ENCODE results near the gene FFAR2.
"Not testable (repeated sequence)": the region's sequence is repeated elsewhere in the genome, so short reads cannot be mapped to it uniquely, and the experiment has no call there.

FFAR2 gene

GRCh38 chr19:35455616-35456201, 7.7 kb downstream of the FFAR2 start:
- no peak for DNase-seq (ENCODE audit: low read depth, low spot score)

DNA sequence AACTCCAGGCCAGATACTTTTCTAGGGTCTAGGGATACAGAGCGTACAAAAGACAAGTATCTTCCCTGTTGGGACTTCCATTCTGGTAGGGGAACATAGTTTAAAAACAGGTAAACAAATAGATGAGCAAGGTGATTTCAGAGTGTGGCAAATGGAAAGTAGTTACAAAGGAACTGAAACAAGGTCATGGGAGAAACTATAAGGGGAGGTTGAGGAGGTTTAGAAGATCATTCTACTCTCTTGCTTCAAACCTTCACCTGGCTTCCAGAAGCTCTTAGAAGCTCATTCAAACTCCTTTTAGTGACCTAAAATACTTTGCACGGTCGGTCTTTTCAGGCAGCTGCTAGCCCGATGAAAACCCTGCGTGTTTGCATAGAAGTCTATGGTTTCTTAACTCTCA, 9.1 kb downstream of the FFAR2 start:
- DNase-seq (ENCODE audit: low read depth, low spot score): no peak

DNA sequence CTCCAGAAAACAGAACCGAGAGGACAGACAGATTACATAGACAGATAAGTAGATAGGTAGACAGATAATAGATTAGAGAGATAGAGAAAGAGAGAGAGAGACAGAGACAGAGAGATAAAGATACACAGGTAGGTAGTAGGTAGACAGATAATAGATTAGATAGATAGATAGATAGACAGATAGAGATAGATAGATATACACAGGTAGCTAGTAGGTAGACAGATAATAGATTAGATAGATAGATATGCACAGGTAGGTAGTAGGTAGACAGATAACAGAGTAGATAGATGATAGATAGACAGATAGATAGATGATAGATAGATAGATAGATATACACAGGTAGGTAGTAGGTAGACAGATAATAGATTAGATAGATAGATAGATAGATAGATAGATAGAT, 10.1 kb downstream of the FFAR2 start:
- no peak for DNase-seq (ENCODE audit: low read depth, low spot score)

- no peak for DNase-seq (ENCODE audit: low read depth, low spot score)
Observed at GRCh38 chr19:35458731-35459391, 10.8 kb downstream of the FFAR2 start.

DNA sequence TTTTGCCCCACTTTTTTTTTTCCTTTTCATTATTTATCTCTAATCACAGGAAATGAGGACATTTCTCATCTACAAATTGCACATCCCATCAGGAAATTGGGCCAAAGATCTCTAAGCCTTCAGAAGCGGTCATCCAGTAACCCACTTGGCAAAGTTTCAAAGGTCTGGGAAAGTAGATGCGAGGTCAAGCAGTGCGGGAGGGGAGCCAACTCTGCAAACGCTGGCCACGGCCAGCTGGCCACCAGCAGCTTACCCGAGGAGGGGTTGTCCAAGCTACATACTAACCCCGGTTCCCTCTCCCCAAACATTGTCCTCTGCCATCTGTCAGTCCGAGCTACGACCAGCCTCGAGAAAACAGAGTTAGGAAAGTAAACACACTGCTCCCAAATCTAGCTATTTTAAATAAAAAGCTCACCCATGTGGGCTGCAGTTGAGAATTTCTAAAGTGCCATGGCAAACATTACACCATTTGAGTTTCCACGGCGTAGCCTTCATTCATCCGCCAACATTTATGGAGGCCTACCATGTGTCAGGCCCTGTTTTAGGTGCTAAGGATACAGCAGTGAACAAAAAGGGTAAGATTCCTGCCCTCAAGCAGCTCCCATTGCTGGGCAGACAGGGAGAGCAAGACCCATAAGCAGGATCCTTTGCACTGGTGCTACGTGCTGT, 11.5 kb downstream of the FFAR2 start:
- no peak for DNase-seq (ENCODE audit: low read depth, low spot score)

DNA sequence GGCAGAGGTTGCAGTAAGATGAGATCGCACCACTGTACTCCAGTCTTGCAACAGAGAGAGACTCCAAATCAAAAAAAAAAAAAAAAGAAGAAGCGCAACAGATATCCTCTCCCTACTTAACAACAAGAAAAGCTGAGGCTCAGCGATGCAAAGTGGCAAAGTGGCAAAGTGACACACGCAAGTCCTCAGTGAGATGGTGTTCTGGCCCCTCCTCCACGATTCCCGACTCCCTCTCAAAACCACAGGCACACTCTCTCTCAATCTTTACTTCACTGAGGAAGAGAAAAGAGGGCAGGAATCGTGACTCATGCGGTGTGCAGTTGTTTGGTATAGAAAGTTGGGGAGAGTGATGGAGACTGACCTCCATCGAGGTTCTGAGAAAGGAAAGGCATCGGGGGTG, 12.6 kb downstream of the FFAR2 start:
- DNase-seq (ENCODE audit: low read depth, low spot score): no peak

DNA sequence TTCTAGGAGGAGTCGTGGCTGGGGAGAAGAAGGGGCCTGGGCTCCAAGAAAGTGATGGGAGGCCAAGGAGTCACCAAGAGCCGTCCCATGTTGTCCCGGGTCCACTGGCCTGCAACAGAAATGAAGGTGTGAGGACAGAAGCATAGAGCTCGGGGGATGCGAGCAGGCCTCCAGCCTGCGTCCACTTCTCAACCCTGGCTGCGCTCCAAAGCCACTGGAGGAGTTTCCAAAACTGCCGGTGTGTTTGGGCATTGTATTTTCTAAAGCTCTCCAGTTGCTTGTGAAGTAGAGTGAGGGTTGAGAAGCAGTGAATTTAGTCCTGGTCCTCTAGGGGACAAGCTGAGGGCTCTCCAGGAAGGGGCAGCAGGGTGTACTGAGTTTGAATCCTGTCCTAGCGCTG, 13.0 kb downstream of the FFAR2 start:
- no peak for DNase-seq (ENCODE audit: low read depth, low spot score)

GRCh38 chr19:35461788-35462187, 13.7 kb downstream of the FFAR2 start:
- DNase-seq (ENCODE audit: low read depth, low spot score): not testable (repeated sequence)

DNA sequence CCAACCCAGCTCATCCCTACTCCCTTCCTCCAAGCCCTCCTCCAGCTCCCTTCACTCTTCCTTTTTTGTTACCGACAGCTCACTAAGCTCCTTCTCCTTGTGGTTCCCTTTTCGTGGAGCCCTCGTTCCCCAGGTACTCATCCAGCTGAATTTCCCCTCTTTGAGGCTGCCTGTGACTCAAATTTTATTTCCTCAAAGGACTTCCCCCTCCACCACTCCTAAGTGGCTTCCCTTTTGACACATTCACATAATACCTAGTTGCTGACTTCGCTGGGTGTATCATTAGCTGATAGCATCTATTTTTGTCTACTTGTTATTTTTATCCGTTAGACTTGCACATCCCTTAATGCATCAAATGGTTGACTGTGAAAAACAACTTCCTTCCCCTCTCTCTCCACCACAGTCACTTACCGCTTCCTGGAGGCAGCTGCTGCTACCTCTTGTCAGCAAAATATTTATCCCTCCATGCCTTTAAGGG, 14.5 kb downstream of the FFAR2 start:
- DNase-seq (ENCODE audit: low read depth, low spot score): no peak

- DNase-seq (ENCODE audit: low read depth, low spot score): not testable (repeated sequence)
Observed at GRCh38 chr19:35462956-35463355, 14.9 kb downstream of the FFAR2 start.

DNA sequence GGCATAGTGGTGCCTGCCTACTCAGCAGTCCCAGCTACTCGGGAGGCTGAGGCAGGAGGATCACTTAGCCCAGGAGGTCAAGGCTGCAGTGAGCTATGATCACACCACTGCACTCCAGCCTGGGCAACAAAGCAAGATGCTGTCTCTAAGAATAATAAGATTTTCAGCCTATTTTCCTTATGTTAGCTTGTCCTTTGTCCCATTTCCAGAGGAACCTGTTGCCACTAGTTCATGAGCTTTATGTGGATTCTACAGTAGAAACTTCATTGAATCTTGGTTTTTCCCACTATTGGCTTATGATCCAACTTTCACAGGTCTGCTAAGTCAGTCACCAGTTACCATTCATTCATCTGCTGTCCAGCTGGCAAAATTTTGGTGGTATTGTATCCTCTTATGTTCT, 18.2 kb downstream of the FFAR2 start:
- no peak for DNase-seq (ENCODE audit: low read depth, low spot score)

DNA sequence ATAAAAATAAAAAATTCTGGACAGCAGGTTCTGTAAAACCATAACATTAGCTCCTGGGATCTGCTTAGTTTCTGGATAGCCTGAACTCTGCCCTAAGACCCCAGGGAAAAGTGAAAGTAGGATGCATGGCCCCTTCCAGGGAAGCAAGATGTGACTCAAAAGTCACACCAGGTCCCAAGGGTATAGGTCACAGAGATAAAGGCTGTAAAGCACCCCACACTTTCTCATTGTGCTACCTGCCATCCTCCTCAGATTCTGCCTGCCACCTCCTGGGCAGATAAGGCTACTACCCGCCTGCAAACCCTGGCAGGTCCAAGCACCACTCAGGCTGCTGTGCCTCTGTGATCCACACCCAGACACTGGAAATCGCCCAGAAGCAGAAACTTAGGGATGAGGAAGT, 20.6 kb downstream of the FFAR2 start:
- no peak for DNase-seq (ENCODE audit: low read depth, low spot score)

- DNase-seq (ENCODE audit: low read depth, low spot score): no peak
Observed at GRCh38 chr19:35470128-35470527, 22.1 kb downstream of the FFAR2 start.

- DNase-seq (ENCODE audit: low read depth, low spot score): not testable (repeated sequence)
Observed at GRCh38 chr19:35471075-35471474, 23.0 kb downstream of the FFAR2 start.

- DNase-seq (ENCODE audit: low read depth, low spot score): no peak
Observed at GRCh38 chr19:35471946-35472345, 23.9 kb downstream of the FFAR2 start.

DNA sequence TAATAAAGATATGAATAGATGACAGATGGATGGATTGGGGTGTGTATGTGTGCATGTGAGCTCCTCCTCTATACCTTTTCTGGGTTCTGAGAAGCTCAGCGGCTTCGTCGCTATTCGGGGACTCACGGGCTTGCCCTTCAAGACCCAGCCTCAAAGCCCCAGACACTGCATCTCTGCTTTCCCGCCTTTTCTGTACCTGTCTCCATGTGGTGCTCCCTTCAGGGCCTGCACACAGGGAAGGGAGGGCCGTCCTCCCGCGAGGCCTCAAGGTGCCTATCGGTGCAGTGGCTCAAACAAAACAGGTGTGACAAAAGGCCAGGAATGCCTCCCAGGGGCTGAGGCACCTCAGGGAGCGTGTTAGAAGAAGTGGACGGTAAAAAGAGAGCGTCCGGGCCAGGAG, 26.0 kb downstream of the FFAR2 start:
- no peak for DNase-seq (ENCODE audit: low read depth, low spot score)

DNA sequence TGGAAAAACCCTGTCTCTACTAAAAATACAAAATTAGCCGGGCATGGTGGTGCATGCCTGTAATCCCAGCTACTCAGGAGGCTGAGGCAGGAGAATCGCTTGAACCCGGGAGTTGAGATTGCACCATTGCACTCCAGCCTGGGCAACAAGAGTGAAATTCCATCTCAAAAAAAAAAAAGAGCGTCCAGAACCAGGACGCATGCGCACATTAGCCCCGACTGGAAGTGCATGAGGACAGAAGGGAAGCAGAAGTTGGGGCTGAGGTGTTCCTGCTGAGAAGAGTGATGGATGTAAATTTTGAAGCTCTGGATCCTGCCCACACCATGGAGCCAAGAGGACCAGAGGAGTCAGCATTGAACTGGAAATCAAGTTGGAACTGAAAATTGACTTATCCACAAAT, 26.5 kb downstream of the FFAR2 start:
- not testable (repeated sequence) for DNase-seq (ENCODE audit: low read depth, low spot score)

DNA sequence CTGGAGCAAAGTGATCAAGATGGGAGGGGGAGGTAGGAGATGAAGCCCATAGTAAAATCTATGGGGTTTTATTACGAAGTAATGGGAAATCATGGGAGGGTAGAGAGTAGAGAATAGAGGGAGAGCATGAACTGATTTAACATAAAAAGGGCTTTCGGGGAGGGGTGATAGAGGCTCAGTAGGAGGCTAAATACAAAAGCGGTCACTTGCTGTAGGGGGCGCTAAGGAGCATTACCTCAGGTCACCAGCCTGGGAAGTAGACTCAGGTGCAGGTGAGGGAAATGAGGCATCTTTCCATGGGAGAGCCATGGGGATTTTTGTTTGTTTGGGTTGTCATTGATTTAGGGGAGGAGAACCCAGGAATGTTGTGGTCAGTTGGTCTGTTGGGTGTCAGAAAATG, 28.1 kb downstream of the FFAR2 start:
- DNase-seq (ENCODE audit: low read depth, low spot score): no peak

GRCh38 chr19:35478794-35479677, 31.0 kb downstream of the FFAR2 start:
- no peak for DNase-seq (ENCODE audit: low read depth, low spot score)

DNA sequence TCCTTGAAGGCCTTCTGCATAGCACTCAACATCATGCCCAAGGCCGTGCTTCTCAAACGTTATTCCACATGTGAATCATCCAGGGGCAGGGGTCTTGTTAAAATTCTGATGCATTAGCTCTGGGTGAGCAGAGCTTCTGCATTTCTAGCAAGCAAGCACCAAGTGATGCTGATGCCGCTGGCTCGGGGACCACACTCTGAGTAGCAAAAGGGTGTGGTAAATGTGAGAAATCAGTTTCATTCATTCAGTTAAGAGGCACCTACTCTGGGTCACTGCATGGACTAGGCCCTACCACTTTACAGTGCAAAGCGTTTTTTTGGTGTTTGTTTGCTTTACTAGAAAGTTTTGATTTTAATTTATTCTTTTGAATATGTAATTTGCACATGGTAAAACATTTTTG, 35.0 kb downstream of the FFAR2 start:
- no peak for DNase-seq (ENCODE audit: low read depth, low spot score)

DNA sequence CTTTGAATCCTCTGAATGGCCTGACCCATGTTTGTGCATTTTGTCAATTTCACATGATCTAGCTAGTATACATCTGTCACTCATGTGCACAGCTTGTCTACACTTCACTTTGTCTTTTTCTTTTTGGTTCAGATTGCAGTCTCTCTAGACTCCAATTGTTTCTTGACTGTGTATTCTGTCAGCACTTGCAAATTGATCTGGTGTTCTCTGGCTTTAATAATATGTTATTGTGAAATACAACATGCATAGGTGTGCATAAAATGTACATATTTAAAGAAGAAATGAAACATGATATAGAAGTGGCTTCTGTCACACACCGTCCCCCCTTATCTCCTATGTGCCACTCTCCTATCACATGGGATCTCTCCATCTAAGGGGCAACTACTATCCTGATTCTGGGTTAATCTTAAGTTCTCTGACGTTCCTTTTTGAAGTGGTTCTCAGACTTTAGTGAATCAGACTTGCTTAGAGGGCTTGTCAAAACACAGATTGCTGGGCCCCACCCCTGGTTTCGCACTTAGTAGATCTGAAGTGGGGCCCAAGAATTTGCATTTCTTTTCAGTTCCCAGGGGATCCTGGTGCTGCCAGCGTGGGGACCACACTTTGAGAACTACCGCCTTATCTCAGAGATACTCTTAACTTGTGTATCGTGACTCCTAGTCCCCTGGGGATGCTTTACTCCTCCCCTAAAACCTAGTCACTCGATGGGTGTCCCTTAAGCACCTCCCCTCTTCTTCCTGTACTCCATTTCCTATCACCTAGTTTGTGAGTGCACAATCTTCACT, 36.4 kb downstream of the FFAR2 start:
- DNase-seq (ENCODE audit: low read depth, low spot score): no peak
